Right lobe of liver (tissue), 4 donors: ENCODE results near the gene NOVA2.

ENCODE experiments used
- POLR2A ChIP-seq: fragments of 450-650 bp; IDR thresholded peaks from one replicate; pipeline ENCODE4 v1.6.1; 2017; ENCODE audit warnings: antibody characterized with exemption, mild to moderate bottlenecking
- TF ChIP-seq, protein P1 (sequence below), 4 donors: fragments of 200-600 bp in 3 of 4; fragments of 450-650 bp in 1 of 4; IDR thresholded peaks; one replicate each; pipeline versions ENCODE4 v1.5.1 to v1.8.0; 2016 to 2022; ENCODE audit warnings: antibody characterized with exemption in 4 of 4, mild to moderate bottlenecking in 2 of 4
- donor health status: DM: no; HTN: no; CAD: no.
- donor health status: DM: no; HTN: no; CAD: no.
- donor health status: DM: no; HTN: yes; CAD: no.

DNA sequence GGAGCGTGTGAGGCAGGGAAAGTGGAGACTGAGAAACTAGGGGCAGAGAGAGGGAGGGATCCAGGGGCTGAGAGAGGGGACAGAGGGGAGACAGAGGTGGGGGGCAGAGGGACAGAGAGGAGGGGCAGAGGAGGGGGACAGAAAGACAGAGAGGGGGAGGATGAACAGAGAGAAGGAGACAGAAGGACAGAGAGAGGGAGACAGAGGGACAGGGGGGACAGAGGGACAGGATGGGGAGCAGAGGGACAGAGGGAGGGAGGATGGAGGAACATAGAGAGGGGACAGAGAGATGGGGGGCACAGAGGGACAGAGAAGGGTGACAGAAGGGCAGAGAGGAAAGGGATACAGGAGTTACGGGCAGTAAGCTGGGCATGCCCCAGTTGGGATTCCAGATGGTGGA lies 44.4 kb downstream of the NOVA2 start:
- TF ChIP-seq, protein P1, sequence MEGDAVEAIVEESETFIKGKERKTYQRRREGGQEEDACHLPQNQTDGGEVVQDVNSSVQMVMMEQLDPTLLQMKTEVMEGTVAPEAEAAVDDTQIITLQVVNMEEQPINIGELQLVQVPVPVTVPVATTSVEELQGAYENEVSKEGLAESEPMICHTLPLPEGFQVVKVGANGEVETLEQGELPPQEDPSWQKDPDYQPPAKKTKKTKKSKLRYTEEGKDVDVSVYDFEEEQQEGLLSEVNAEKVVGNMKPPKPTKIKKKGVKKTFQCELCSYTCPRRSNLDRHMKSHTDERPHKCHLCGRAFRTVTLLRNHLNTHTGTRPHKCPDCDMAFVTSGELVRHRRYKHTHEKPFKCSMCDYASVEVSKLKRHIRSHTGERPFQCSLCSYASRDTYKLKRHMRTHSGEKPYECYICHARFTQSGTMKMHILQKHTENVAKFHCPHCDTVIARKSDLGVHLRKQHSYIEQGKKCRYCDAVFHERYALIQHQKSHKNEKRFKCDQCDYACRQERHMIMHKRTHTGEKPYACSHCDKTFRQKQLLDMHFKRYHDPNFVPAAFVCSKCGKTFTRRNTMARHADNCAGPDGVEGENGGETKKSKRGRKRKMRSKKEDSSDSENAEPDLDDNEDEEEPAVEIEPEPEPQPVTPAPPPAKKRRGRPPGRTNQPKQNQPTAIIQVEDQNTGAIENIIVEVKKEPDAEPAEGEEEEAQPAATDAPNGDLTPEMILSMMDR (IDR thresholded peaks at IDR 0.05): no peak
- TF ChIP-seq POLR2A: no peak
